HepG2 (cell line): ENCODE data around the gene MAN2B2. TPM values are rescaled to one million over a fixed set of nuclear protein-coding genes. Genes with fewer than 3 reads are reported as not detected.
A peak's percentile ranks its signal among the peaks of the same experiment; 100 is the strongest.

Experiments
- HDAC2 ChIP-seq: sonication (generic); formaldehyde crosslinking; IDR thresholded peaks from 2 replicates; pipeline ENCODE4 v1.4.0; 2020; ENCODE audit warnings: missing genetic modification reagents
- HDAC6 ChIP-seq: fragments of 200-600 bp; sonication (generic); IDR thresholded peaks from 2 replicates; pipeline ENCODE4 v1.7.0; 2017; ENCODE audit warnings: mild to moderate bottlenecking, antibody characterized with exemption, low read length, low read depth
- IKZF1 ChIP-seq: fragments of 450-650 bp; IDR thresholded peaks from 2 replicates; pipeline ENCODE4 v1.7.1; 2016
- KMT2A ChIP-seq: sonication (generic); formaldehyde crosslinking; IDR thresholded peaks from 2 replicates; pipeline ENCODE4 v1.4.0; 2020; ENCODE audit warnings: missing genetic modification reagents
- NFATC3 ChIP-seq: sonication (generic); formaldehyde crosslinking; IDR thresholded peaks from 2 replicates; pipeline ENCODE4 v1.5.1; 2020; ENCODE audit warnings: mild to moderate bottlenecking, missing genetic modification reagents
- NFKB2 ChIP-seq: sonication (generic); formaldehyde crosslinking; IDR thresholded peaks from 2 replicates; pipeline ENCODE4 v1.4.0; 2020; ENCODE audit warnings: missing genetic modification reagents, borderline replicate concordance
- RFX5 ChIP-seq: IDR thresholded peaks from 2 replicates; pipeline ENCODE4 v1.6.1; 2011; ENCODE audit warnings: low read depth, low read length, improper control_type of control experiment
- SNAPC2 ChIP-seq: sonication (generic); formaldehyde crosslinking; IDR thresholded peaks from 2 replicates; pipeline ENCODE4 v1.8.1; 2022; ENCODE audit warnings: mild to moderate bottlenecking, missing genetic modification reagents
- SP1 ChIP-seq, 2 experiments: fragments of 450-650 bp in 1 of 2; sonication (generic) in 1 of 2; formaldehyde crosslinking in 1 of 2; IDR thresholded peaks; 2 replicates each; pipeline versions ENCODE4 v1.4.0 to v1.6.1; 2016 to 2020; ENCODE audit warnings: missing genetic modification reagents in 1 of 2
- ZNF335 ChIP-seq: sonication (generic); formaldehyde crosslinking; IDR thresholded peaks from 2 replicates; pipeline ENCODE4 v1.4.0; 2020; ENCODE audit warnings: missing genetic modification reagents
- ZNF546 ChIP-seq: sonication (generic); formaldehyde crosslinking; conservative IDR thresholded peaks from 2 replicates; pipeline ENCODE4 v1.8.1; 2023; ENCODE audit warnings: mild to moderate bottlenecking, missing genetic modification reagents
- ZNF619 ChIP-seq: sonication (generic); formaldehyde crosslinking; IDR thresholded peaks from 2 replicates; pipeline ENCODE4 v1.4.0; 2020; ENCODE audit warnings: mild to moderate bottlenecking, missing genetic modification reagents
- polyA plus RNA-seq, 8 experiments: library from polyadenylated mRNA; depleted of rRNA in 3 of 8; stranded (reverse) in 7 of 8; unstranded in 1 of 8; fragments of >200 nt; fragmentation: Illumina TruSeq in 4 of 8; extraction: Trizol in 4 of 8; gene quantifications; 2 replicates each; pipeline versions ENCODE4 v1.2.1 to v1.2.3, GENCODE V29; 2011 to 2016; ENCODE audit warnings: low read depth in 4 of 8, missing spikeins in 1 of 8, mixed read lengths in 1 of 8; ENCODE audit not compliant: insufficient read depth in 1 of 8
- total RNA-seq, 5 experiments: library from RNA; depleted of rRNA; stranded (reverse); fragments of >200 nt; fragmentation: Illumina TruSeq; extraction: Trizol; gene quantifications; 2 replicates each; pipeline ENCODE4 v1.2.3, GENCODE V29; 2016; ENCODE audit warnings: low read depth in 1 of 5
- TF ChIP-seq, protein P1 (sequence below), 2 experiments: IDR thresholded peaks; 2 replicates each; pipeline ENCODE4 v1.6.1; 2011 to 2012; ENCODE audit warnings: low read length in 2 of 2, borderline replicate concordance in 1 of 2, low read depth in 1 of 2, mild to moderate bottlenecking in 1 of 2, moderate library complexity in 1 of 2
- TF ChIP-seq, protein P2 (sequence below): sonication (generic); formaldehyde crosslinking; IDR thresholded peaks from 2 replicates; pipeline ENCODE4 v1.4.0; 2020; ENCODE audit warnings: low read depth, mild to moderate bottlenecking, missing genetic modification reagents
- TF ChIP-seq, protein P3 (sequence below): sonication (generic); formaldehyde crosslinking; IDR thresholded peaks from 2 replicates; pipeline ENCODE4 v1.5.1; 2020; ENCODE audit warnings: mild to moderate bottlenecking, moderate library complexity, missing genetic modification reagents
- TF ChIP-seq, protein P4 (sequence below): fragments of 450-650 bp; IDR thresholded peaks from 2 replicates; pipeline ENCODE4 v1.6.1; 2017
- TF ChIP-seq, protein P5 (sequence below): sonication (generic); formaldehyde crosslinking; IDR thresholded peaks from 2 replicates; pipeline ENCODE4 v1.8.0; 2022; ENCODE audit warnings: mild to moderate bottlenecking, missing genetic modification reagents, borderline replicate concordance

MAN2B2 gene
- total and polyA plus RNA-seq, 2 of the 13 experiments (the other 11 are each of a cell fraction or from before 2014, with no cell fraction given), result 4.8 to 5.4 TPM

DNA sequence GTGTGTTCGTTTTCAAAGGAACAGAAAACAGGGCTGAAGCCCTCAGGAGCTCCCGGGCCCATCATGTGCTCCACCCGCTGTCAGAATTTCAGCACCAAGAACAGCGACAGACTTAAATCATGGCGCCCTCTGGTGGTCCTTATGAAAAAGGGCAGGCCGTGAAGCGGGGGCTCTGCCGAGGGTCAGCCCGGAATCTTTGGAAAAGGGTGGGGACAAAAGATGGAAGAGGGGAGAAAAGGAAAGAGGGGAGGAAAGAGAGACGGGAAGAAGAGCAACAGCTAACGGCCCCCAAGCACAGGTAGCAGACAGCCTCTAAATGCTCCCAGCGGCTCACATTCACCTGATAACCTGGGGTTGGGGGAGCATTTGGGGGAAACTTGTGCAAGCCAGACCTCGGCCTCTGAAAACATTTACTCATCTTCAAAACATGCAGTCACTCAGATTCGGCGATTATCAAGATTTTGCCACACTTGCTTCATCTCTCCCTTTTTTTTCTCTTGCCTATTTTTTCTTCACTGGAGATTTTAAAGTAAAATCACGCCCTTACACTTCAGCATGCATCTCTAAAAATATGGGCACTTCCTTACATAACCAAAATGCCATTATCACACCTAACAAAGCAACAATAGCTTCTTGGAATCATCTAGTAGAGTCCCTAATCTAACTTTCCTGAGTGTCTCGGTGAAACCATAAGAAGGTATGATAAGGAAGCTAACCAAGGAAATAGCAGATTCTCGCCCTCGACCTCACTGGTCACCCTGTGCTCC, 28.1 kb upstream of the MAN2B2 start (continued):
- TF ChIP-seq HDAC6 (no peak), IKZF1 (no peak), HDAC2 (peak; percentile 81; the same call in 1 of the 2 replicates), ZNF546 (peak; percentile 74; the same call in 1 of the 2 replicates), ZNF335 (peak; percentile 77; the same call in 1 of the 2 replicates), NFATC3 (CRISPR knock-in tag) (no peak), KMT2A (no peak), SNAPC2 (CRISPR knock-in tag) (0 out of 2 replicates have a peak, but pooled peaks have one; percentile 28), SP1 (IDR thresholded peaks at IDR 0.05) (no peak), SP1 (CRISPR knock-in tag; IDR thresholded peaks at IDR 0.05) (no peak), RFX5 (no peak), NFKB2 (CRISPR knock-in tag) (peak; percentile 94), ZNF619 (no peak)
- TF ChIP-seq, protein P1, sequence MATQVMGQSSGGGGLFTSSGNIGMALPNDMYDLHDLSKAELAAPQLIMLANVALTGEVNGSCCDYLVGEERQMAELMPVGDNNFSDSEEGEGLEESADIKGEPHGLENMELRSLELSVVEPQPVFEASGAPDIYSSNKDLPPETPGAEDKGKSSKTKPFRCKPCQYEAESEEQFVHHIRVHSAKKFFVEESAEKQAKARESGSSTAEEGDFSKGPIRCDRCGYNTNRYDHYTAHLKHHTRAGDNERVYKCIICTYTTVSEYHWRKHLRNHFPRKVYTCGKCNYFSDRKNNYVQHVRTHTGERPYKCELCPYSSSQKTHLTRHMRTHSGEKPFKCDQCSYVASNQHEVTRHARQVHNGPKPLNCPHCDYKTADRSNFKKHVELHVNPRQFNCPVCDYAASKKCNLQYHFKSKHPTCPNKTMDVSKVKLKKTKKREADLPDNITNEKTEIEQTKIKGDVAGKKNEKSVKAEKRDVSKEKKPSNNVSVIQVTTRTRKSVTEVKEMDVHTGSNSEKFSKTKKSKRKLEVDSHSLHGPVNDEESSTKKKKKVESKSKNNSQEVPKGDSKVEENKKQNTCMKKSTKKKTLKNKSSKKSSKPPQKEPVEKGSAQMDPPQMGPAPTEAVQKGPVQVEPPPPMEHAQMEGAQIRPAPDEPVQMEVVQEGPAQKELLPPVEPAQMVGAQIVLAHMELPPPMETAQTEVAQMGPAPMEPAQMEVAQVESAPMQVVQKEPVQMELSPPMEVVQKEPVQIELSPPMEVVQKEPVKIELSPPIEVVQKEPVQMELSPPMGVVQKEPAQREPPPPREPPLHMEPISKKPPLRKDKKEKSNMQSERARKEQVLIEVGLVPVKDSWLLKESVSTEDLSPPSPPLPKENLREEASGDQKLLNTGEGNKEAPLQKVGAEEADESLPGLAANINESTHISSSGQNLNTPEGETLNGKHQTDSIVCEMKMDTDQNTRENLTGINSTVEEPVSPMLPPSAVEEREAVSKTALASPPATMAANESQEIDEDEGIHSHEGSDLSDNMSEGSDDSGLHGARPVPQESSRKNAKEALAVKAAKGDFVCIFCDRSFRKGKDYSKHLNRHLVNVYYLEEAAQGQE (IDR thresholded peaks at IDR 0.05; ENCODE audit: borderline replicate concordance in 1 of 2, low read depth in 1 of 2, low read length in 2 of 2), result peak; percentile 87 to 99
- TF ChIP-seq, protein P2, sequence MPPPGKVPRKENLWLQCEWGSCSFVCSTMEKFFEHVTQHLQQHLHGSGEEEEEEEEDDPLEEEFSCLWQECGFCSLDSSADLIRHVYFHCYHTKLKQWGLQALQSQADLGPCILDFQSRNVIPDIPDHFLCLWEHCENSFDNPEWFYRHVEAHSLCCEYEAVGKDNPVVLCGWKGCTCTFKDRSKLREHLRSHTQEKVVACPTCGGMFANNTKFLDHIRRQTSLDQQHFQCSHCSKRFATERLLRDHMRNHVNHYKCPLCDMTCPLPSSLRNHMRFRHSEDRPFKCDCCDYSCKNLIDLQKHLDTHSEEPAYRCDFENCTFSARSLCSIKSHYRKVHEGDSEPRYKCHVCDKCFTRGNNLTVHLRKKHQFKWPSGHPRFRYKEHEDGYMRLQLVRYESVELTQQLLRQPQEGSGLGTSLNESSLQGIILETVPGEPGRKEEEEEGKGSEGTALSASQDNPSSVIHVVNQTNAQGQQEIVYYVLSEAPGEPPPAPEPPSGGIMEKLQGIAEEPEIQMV (CRISPR knock-in tag), result peak; percentile 47; the same call in 1 of the 2 replicates
- TF ChIP-seq, protein P3, sequence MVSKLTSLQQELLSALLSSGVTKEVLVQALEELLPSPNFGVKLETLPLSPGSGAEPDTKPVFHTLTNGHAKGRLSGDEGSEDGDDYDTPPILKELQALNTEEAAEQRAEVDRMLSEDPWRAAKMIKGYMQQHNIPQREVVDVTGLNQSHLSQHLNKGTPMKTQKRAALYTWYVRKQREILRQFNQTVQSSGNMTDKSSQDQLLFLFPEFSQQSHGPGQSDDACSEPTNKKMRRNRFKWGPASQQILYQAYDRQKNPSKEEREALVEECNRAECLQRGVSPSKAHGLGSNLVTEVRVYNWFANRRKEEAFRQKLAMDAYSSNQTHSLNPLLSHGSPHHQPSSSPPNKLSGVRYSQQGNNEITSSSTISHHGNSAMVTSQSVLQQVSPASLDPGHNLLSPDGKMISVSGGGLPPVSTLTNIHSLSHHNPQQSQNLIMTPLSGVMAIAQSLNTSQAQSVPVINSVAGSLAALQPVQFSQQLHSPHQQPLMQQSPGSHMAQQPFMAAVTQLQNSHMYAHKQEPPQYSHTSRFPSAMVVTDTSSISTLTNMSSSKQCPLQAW (CRISPR knock-in tag), result no peak
- TF ChIP-seq, protein P4, sequence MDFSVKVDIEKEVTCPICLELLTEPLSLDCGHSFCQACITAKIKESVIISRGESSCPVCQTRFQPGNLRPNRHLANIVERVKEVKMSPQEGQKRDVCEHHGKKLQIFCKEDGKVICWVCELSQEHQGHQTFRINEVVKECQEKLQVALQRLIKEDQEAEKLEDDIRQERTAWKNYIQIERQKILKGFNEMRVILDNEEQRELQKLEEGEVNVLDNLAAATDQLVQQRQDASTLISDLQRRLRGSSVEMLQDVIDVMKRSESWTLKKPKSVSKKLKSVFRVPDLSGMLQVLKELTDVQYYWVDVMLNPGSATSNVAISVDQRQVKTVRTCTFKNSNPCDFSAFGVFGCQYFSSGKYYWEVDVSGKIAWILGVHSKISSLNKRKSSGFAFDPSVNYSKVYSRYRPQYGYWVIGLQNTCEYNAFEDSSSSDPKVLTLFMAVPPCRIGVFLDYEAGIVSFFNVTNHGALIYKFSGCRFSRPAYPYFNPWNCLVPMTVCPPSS, result no peak
- TF ChIP-seq, protein P5, sequence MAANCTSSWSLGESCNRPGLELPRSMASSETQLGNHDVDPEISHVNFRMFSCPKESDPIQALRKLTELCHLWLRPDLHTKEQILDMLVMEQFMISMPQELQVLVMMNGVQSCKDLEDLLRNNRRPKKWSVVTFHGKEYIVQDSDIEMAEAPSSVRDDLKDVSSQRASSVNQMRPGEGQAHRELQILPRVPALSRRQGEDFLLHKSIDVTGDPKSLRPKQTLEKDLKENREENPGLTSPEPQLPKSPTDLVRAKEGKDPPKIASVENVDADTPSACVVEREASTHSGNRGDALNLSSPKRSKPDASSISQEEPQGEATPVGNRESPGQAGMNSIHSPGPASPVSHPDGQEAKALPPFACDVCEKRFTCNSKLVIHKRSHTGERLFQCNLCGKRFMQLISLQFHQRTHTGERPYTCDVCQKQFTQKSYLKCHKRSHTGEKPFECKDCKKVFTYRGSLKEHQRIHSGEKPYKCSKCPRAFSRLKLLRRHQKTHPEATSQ (CRISPR knock-in tag), result peak; percentile 59; the same call in 1 of the 2 replicates
